ENCODE results near the gene ACVR1B.

Gene ACVR1B

DNA sequence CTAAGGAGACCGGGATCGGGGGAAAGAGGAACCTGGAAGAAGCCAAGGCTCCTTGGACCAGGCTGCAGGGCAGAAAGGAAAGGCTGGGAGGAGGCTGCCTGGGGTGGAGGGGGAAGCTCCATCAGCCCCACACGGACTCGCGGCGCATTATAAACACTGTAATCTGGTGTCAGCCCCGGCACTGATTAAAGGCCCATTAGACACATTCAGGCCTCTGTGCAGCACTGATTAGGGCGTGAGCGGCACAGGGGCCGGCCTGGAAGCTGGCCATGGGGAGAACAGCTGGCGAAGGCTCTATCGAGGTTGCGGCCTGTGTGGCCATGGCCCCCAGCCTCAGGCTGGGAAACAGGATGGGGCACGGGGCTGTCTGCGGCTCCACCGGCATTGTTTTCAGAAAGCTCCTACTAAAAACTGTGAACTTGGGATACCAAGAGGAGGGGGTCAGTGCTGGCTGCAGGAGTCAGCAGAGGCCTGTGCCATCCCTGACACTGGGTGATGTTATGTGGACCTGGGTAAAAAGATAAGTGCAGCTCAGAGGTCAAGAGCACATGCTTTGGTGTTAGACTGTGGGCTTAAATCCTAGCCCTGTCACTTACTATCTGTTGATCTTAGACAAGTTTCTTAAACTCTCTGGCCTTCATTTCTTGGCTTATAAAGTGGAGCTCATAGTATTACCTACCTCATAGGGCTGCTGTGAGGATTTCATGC lies 33.6 kb upstream of the ACVR1B start:
- no peak for DNase-seq

DNA sequence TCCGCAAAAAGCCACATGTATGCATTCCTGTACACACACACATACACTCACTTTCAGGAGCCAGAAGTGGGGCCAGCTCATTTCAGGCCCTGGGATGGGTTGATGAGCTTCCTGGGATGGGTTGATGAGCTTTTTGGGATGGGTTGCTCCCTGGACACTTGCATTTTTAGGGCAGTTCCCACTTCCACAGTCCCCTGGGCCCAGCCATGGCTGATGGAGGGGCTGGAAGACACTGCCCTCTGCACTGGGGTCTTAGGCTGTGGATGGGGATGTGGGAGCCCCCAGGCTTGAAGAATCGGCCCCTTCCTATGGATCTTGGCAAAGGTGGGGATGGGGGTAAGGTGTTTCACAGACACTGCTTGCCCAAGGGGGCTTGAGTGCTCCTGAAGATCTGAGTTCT lies 31.5 kb upstream of the ACVR1B start:
- DNase-seq, result no peak

DNA sequence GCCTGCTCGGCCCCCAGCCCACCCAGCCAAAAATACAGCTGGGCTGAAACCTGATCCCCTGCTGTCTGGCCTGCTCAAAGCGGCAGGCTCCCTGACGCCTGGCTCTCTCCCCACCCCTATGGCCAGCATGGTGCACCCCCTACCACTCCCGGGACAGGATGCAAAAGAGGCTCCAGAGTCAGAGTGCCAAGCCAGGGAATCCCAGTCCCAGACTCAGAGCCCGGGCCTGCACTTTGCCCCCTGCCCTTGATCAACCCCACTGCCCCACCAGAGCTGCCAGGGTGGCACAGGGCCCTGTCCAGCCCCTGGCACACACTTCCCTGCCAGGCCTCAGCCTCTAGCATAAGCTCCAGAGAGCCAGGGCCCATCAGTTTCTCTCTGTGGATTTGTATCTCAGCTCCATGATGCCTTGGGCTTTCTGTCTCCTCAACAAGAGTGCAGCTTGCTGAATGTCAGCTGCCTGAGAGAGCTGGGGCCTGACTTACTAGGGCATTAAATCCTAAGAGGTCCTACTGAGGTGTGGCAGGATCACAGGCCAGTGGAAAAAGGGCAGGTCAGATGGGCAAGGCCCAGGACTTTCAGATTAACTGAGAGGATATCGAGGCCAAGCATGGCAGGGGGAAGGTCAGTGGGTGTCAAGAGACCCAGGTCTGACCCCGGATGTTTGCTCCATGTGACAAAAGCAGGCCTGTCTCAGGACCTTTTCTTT lies 30.3 kb upstream of the ACVR1B start:
- peak; percentile 50 for DNase-seq

DNA sequence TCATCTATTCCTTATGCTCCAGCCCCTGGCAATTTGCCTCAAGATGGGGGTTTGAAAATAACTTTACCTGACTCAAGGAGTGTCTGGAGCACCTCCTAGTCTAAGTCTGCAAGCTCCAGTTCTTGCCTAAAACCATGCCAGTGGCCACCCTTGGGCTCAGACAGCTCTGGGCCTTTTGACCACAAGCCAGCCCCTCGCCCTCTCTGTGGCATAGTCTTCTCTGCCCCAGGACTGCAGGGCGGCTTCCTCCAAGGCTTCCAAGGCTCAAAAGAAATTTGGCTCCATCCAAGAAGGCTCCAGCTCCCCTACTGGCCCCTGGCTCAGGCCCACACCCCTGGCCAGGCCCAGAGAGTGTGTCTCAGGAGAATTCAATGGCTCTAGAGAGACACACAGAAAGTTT lies 29.4 kb upstream of the ACVR1B start:
- DNase-seq, result peak; percentile 48

DNA sequence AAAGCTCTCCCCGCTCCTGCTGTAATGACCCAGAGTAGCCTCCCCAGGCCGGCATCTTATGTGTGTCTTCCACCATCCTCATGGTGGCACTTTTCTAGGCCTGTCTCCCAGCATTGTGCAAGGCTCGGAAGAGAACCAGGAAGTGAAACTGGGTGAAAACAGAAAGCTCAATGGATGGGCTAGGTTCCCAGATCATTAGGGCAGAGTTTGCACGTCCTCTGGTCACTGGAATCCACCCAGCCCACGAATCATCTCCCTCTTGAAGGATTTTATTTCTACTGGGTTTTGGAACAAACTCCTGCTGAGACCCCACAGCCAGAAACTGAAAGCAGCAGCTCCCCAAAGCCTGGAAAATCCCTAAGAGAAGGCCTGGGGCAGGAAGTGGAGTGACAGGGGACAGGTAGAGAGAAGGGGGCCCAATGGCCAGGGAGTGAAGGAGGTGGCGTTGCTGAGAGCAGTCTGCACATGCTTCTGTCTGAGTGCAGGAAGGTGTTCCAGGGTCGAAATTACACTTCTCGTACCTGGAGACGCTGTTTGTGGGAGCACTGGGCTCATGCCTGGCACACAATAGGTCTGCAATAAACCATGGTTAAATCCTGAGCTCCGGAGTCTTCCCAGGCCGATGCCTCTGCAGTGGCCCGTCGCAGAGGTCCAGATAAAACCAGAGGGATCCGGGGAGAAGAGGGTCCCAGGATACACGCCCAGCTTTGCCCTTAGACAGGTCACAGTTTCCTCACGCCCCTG lies 28.6 kb upstream of the ACVR1B start:
- DNase-seq, result peak; percentile 5

DNA sequence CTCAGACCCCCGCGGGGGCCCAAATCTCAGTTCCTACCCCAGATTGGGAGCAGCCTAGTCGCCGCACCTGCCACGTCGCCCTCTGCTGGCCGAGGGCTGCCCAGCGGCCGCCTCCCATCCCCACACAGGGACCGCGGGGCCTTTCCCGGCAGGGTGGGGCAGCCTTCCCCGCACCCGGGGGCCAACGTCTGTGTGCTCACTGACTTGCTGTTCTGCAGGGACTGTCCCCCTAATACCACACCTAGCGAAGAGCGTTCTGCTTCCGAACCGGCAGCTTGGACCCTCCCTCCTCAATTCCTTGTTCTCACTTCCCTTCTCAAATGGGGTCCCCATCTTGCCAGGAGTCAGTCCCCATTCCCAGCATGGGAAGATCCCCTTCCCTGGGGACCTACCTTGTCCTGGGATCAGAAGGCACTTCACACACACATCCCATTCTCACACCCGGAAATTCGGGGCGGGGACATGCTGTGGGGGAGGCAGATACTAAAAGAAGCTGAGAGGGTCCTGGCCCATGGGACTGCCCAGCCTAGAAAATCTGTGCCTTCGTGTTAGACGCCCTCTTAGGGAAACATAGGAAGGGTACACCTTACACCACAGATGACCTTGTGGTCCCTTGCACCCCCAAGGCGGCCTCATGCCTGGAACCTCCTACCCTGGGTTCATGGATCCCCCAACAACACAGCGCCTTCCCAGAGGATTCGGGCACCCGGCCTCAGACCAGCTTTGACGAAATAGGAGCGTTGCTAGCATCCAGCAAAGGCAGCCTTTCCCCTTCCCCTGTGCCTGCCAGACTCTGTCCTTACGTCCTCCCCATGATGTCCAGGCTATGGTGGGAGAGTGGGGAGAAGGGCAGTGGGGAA lies 27.8 kb upstream of the ACVR1B start:
- DNase-seq, result peak; percentile 85

DNA sequence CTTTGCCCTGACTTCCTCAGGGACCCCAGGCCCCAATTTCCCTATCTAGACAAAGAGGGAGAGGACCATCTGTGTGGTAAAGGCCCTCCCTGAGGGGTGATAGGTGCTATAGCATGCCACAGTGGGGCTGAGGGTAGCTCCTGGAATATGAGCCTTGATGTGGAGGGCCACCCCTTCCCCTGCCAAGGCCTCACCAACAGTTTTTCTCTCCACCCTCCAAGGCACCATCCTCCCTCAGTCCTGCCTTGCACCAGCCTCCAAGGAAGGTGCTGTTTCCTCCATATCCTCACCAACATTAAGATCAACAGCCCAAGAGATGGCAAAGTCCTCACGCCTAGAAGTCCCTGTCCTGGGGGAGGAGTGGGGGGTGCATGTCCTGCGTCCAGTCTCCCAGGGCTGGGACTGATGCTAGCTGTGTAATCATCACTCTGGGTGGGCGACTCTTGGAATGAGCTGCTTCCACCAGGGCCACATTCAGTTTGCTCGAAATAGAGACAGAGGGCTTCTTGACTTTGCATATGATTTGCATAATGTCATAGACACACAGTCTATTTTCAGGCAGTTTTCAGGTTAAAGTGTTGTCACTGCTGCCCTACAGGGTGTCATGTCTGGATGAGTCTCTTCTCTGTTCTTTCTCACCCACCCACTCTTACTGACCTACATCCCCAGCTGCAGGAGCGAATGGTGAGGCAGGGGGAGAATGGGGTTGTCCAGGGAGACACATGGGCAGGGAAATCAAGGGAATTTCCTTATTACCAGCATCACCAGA lies 26.8 kb upstream of the ACVR1B start:
- DNase-seq, result peak; percentile 31

DNA sequence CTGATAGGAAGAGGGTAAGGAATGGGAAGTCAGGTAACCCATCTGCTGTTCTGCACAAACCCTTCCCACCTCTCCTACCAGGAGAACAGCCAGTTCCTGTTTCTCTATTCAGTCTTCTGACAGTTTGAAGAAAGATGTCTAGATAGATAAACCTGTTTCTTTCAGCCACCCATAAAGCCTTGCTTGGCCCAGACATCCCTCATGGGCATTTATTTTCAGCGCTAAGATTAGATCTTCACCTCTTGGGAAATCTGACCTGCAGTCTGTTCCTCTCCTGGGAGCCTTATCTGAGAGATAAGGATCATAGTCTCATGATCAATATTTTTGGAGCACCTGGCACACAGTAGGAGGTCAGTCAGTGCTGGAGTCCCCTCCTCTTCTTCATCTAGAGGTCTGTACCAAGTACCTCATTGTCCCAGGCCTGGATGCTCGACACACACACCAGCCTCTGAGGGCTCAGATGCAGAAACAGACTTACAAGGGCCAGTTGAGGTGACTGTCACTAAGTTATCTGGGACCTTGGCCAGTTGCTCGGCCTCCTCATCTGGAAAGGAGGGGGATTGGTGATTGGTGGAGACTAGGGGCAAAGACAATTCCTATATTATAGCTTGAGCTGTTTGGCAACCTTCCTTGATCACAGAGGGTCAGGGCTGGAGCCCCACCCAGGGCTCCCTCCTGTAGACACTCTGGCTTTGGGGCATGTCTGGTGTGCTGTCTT lies 26.0 kb upstream of the ACVR1B start:
- peak; percentile 47 for DNase-seq

DNA sequence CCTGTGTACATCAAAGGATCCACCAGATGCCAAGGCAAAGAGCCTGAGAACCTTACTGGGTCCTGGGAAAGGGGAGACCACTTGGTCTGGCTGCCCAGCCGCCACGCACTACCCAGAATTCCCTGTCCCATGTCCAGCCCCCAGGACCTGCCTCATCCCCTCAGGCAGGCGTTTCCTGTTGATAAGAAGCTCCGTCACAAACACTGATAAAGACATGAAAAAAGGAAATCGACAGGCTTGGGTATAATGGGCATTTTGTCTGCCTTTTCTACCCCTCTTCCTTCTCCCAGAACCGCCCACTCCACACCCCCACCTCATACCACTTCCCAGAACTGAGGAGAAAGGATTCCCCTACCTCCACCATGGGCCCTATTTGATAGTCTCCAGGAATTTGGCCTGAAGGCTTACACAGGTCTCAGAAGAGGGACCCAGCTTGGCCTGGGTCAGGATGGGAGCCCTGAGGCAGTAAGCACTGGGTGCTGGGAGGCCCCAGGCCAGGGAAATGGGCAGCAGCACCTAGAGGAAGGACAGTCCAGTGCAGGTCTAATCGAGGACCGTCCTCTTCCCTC lies 25.4 kb upstream of the ACVR1B start:
- no peak for DNase-seq

DNA sequence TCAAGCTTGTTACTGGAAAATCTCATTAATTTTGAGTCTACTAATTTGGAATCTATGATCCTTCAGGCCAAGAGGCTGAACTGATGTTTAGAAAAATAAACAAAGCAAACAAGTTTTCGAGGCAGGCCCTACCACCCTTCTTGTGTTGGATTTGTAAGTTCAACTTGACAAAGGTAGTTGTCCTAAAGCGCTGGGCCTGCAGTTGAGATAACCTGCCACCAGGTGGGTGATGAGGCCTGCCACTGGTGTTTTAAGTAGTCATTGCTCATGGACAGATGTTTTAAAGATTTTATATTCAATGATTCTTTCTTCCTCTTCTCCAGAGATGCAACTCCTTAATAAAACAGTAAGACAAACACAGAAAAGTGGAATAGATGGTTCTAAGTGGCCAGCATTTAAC lies 24.8 kb upstream of the ACVR1B start:
- DNase-seq, result peak; percentile 81

DNA sequence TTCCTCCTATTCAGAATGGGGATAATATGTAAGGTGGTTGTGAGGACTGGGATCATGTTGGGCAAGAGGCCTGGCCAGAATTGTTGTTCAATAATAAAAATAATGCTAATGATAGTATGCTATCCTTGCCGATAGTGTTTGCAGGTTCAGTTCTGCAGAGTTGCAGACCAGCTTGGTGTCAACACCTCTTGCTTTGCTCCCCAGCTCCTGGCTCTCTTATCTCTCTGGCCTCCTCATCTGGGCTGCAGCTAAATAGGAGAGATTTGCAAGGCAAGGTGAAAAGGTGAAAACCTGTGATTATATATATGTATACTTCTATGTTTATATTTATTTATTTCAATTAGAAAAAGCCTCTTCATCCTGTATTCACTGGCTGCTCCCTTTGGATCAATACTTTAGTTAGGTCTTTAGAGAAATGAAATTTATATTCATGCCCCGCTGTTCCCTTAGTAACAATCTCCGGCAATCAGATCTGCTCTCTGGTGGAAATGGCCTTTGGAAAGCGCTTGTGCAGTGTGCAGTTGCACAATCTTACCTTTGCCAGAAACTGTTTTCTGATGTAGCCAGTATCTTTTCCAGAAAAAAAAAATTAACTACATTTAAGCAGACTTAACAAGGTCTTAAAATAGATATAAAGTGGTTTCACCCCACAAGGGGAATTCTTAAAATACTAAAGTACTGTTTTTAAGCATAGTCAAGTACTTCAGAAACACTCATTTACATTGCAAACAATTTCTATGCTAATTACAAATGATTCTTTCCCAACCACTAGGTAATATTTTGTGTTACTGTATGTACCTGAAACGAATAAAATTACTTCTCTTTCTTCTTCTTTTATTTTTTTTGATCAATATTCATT lies 19.1 kb upstream of the ACVR1B start:
- DNase-seq, result no peak

DNA sequence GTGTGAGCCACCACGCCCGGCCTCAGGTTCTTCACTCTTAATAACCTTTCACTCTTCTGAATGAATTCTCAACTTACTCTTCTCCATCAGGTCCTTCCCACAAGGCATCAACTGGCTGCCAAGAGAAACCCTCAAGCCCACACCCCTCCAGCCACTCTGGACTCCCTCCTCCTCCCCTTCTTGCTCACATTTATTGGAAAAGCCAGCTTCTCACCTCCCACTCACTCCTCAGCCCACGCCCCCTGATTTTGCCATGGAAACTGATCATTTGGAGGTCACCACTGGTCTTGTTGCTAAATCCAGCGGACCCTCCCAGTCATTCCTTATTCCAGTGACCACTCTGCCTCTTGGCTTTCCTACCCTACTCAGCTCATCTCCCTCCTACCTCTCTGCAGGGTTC lies 17.4 kb upstream of the ACVR1B start:
- DNase-seq, result peak; percentile 21

DNA sequence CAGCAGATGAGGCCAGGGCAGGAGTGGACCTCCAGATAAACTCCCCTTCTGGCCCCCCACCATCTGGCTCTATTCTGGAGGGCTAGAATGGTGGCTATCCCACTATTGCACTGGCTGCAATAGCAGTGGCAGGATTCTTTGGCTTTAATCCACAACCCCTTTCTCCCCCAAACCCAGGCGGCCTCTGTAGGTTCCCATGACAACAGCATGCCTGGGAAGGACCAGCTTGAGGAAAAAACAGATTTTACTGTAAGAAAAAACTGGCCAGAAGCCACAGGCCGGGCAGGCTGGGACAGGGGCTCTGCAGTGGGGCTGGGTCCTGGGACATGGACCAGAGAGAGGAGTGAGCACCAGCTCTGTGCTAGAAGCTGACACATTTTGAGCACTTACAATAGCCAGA lies 13.6 kb upstream of the ACVR1B start:
- no peak for DNase-seq

DNA sequence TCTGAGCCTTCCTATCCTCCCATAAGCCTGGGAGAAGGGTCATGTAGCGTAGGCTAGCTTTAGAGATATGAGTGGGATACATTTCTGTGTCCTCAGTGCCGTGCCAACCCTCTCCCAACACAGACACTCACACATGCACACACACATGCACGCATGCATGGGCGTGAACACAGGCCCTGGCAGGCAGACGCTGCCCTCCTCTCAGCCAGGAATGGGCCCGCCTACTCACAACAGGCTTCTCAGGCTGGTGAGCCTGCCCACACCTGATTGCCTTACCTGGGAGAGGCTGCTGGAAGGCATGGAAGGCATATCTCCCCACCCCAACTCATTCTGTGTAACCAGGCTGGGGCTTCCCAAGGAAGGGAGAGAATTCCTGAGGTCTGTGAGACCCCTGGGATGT lies 12.8 kb upstream of the ACVR1B start:
- no peak for DNase-seq

DNA sequence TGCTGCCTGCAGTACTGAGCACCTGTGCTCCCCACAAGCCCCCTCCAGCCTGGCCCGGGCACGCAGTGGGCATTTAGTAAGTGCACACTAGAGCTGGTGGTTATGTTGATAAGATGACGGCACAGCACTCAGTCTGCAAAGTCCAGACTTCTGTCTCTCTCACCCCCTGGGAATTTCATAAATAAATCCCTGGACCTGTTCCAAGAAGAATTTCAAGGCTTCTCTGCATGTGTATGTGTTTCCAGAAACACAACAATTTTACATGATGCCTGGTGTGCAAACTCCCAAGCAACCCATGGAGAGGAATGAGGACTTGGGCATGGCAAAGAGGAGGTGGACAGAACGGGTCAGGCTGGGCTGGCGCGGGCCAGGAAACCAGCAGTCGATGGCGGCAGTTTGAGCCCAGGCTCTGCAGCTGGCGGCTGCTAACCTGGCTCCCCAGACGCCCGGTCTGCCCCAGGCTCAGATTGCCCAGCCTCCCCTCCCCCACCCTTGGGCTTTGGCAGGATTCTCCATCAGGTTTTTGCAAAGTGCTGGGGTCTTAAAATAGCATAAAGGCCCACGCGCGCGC lies 10.4 kb upstream of the ACVR1B start:
- no peak for DNase-seq

DNA sequence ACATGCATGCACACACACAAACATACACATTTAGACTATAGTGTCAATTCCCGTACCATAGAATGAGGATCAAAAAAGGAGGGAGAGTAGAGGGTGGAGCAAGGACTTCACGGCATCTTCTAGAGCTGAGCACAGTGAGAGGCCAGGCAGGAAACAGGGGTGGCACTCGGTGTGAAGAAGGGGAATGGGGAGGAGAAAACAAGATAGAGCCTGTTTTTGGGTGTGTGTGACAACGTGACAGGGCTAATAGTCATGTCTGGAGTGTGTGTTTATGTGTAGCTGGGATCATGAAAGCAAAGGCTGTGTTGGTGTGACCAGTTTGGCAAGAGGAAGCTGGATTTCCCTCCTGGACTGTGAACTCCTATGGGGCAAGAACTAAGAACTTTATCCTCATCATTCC lies 9.9 kb upstream of the ACVR1B start:
- no peak for DNase-seq

DNA sequence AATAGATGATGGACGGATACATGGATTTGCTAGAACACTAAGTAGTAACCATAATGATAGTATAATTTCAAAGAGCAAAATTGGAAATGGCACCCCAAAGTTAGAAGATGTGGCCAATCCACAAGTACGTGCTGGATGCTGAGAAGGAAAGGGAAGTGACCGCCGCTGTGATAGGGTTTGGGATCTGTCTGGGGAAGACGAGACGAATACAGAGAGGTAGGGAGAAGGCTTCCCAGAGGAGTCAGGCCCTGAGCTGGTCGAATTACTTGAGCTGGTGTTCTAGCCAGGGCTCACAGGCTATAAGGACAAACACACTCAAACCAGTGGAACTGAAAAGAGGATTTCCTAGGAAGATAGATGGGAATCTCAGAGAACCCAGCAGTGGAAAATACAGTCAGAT lies 9.4 kb upstream of the ACVR1B start:
- no peak for DNase-seq

DNA sequence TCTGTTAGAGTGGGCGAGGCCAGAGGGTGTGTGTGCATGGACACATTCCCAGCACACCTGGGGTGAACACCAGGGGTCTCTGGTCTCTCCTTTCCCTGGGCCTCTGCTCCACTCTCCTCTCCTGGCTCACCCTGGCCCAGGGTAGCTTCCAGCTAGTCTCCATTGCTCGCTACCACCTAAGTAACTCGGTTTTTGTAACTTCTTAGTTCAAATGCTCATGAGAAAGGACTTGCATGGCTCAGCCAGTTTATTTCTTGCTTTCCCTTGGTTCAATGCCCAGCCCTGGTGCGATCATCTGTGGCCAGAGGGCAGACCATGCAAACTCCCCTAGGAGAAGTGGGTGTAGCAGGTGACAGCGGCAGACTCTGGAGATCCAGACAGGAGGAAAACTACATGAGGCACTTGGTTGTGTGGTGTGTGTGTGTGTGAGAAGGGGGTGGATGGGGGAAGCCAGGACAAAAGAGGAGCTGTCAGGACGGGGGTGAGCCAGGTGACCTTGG lies 8.9 kb upstream of the ACVR1B start:
- no peak for DNase-seq

DNA sequence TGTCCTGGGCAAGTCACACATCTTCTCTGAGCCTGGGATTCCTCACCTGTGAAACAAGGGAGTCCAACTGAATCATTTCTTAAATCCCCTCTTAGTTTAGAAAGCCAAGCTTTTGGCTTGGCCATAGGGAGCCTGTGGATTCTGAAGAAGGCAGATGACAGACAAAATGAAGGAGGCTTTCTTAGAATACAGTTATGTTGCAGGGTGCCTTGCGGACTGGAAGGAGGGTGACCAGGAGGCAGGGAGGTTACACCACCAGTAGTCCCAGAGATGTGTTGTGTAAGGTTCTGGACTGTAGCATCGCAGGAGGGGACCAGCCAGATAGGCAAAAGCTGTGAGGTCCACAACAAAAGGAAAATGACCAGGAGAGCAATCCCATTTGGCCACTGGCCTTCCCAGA lies 8.2 kb upstream of the ACVR1B start:
- DNase-seq, result no peak
